GM18499 (cell line): ENCODE measurements around the gene ADGRL3.

Experiments
- ATAC-seq: cut with Tn5 transposase; IDR thresholded peaks from one replicate; pipeline ENCODE4 v1.9.1; 2021; ENCODE audit warnings: moderate number of reproducible peaks; ENCODE audit not compliant: insufficient read depth, unreplicated experiment

Gene ADGRL3

GRCh38 chr4:62119195-62119594, 919.1 kb downstream of the ADGRL3 start:
- no peak for ATAC-seq

GRCh38 chr4:62126064-62126732, 926.1 kb downstream of the ADGRL3 start:
- ATAC-seq, result no peak
